CD4-positive, CD25-positive, alpha-beta regulatory T cell (primary cell): ENCODE measurements around the gene SLC9A5. TPM values are rescaled to one million over a fixed set of nuclear protein-coding genes. Genes with fewer than 3 reads are reported as not detected.

Experiments
- ATAC-seq, 2 donors: fragments of 150-1000 bp; cut with Tn5 transposase; one replicate each; pipeline ENCODE4 v1.10.0; 2021; ENCODE audit warnings: low read depth in 2 of 2, moderate number of reproducible peaks in 2 of 2, moderate library complexity in 1 of 2
- DNase-seq, 3 donors: peaks; one replicate each; pipeline versions ENCODE4 v3.0.0 to v3.0.0-alpha.2; 2012 to 2022; ENCODE audit warnings: mixed read lengths in 1 of 3
- H3K27ac ChIP-seq: one replicate; pipeline ENCODE4 v1.7.0; 2013; ENCODE audit warnings: mild to moderate bottlenecking, low read length; ENCODE audit not compliant: insufficient read depth, poor library complexity, severe bottlenecking
- H3K27me3 ChIP-seq: one replicate; pipeline ENCODE4 v1.7.0; 2013; ENCODE audit warnings: low read length; ENCODE audit not compliant: control insufficient read depth, insufficient read depth
- H3K36me3 ChIP-seq: one replicate; pipeline ENCODE4 v1.7.0; 2013; ENCODE audit warnings: mild to moderate bottlenecking, low read length, moderate library complexity; ENCODE audit not compliant: control insufficient read depth, insufficient read depth
- H3K4me1 ChIP-seq: 2 replicates; pipeline ENCODE4 v1.7.0; 2013; ENCODE audit warnings: mild to moderate bottlenecking, low read length; ENCODE audit not compliant: insufficient read depth, control insufficient read depth, poor library complexity, severe bottlenecking
- H3K4me3 ChIP-seq: one replicate; pipeline ENCODE4 v1.7.0; 2013; ENCODE audit warnings: low read depth, mild to moderate bottlenecking, low read length, moderate library complexity
- H3K9me3 ChIP-seq, 2 experiments: 1 replicate in 1 of 2; 2 replicates in 1 of 2; pipeline ENCODE4 v1.7.0; 2013; ENCODE audit warnings: low read length in 2 of 2, mild to moderate bottlenecking in 1 of 2, moderate library complexity in 1 of 2; ENCODE audit not compliant: control insufficient read depth in 2 of 2
- H3K27ac Mint-ChIP-seq, 3 donors: one replicate each; pipeline ENCODE4 v1.8.0; 2020 to 2022; ENCODE audit warnings: mild to moderate bottlenecking in 3 of 3, mixed read lengths in 3 of 3, moderate library complexity in 2 of 3
- H3K27me3 Mint-ChIP-seq: one replicate; pipeline ENCODE4 v1.8.0; 2022; ENCODE audit warnings: mild to moderate bottlenecking, mixed read lengths
- H3K36me3 Mint-ChIP-seq: one replicate; pipeline ENCODE4 v1.8.0; 2020; ENCODE audit warnings: mixed read lengths
- H3K4me1 Mint-ChIP-seq, 4 donors: one replicate each; pipeline ENCODE4 v1.8.0; 2020 to 2022; ENCODE audit warnings: mixed read lengths in 4 of 4, mild to moderate bottlenecking in 1 of 4
- H3K4me3 Mint-ChIP-seq, 4 donors: one replicate each; pipeline ENCODE4 v1.8.0; 2020 to 2022; ENCODE audit warnings: mild to moderate bottlenecking in 4 of 4, mixed read lengths in 4 of 4, moderate library complexity in 3 of 4
- H3K9me3 Mint-ChIP-seq, 7 donors: one replicate each; pipeline ENCODE4 v1.8.0; 2020 to 2022; ENCODE audit warnings: mixed read lengths in 7 of 7, mild to moderate bottlenecking in 3 of 7, moderate library complexity in 2 of 7
- polyA plus RNA-seq, 4 donors: library from polyadenylated mRNA; unstranded; fragments of 300-500 nt; fragmentation: Illumina TruSeq; gene quantifications; one replicate each; pipeline ENCODE4 v1.2.3, GENCODE V29; 2021
- total RNA-seq: library from RNA; stranded (reverse); gene quantifications from one replicate; pipeline ENCODE4 v1.2.3, GENCODE V29; 2022

SLC9A5 gene
- total and polyA plus RNA-seq, 5 donors from 2014 or later: 1.3 TPM; not detected in 4

DNA sequence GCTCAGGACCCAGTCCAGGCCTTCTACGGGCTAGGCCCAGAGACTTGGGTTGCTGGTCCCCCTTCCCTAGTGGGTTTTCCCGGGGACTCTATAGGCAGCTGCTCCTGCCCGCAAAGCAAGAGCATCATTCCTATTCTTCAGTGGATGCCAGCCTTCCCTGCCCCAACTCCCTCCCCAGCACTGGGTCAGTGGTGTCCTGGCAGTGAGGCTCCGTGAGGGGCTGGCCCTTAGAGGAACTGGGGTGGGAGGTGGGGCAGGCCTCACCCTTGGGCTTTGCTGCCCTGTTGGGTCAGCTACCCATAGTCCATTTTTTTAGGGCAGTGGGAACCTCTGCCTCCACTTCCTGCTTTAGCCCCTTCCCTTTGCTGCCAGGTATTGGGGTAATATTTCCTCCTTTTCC lies 22.7 kb downstream of the SLC9A5 start:
- Histone ChIP-seq H3K27ac (no peak overlapping the region), H3K27me3 (no peaks in the 10 kb centered on the region), H3K4me1 (no peaks in the 10 kb centered on the region), H3K36me3 (peaks cover 2% of the 10 kb centered on the region), H3K4me3 (no peak overlapping the region), H3K9me3 (no peaks in the 10 kb centered on the region)
- no peak overlapping the region for H3K4me3 Mint-ChIP-seq
- H3K27ac Mint-ChIP-seq: no peak overlapping the region
- DNase-seq: no peak
- H3K27me3 Mint-ChIP-seq: no peaks in the 10 kb centered on the region
- peaks cover under 1 to 5% (median 1%) of the 10 kb centered on the region in 4 donors for H3K4me1 Mint-ChIP-seq
- ATAC-seq: no peak
- H3K36me3 Mint-ChIP-seq: no peaks in the 10 kb centered on the region
- H3K9me3 Mint-ChIP-seq: no peaks in the 10 kb centered on the region

DNA sequence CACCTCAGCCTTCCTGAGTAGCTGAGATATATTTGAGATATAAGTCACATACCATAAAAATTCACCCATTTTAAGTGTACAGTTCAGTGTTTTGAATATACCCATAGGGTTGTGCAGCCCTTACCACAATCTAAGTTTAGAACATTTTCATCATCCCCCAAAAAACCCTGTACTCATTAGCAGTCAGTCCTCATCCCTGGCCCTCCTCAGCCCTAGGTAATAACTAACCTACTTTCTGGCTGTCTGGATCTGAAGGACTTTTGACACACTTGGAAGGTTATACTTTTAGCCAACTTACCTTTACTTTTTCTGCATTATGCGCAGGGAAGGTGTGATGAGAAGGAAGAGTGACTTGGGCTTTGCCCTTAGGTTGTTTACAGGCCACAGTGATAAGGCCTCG lies 26.5 kb downstream of the SLC9A5 start:
- H3K27ac Mint-ChIP-seq: no peak overlapping the region
- ATAC-seq: no peak

DNA sequence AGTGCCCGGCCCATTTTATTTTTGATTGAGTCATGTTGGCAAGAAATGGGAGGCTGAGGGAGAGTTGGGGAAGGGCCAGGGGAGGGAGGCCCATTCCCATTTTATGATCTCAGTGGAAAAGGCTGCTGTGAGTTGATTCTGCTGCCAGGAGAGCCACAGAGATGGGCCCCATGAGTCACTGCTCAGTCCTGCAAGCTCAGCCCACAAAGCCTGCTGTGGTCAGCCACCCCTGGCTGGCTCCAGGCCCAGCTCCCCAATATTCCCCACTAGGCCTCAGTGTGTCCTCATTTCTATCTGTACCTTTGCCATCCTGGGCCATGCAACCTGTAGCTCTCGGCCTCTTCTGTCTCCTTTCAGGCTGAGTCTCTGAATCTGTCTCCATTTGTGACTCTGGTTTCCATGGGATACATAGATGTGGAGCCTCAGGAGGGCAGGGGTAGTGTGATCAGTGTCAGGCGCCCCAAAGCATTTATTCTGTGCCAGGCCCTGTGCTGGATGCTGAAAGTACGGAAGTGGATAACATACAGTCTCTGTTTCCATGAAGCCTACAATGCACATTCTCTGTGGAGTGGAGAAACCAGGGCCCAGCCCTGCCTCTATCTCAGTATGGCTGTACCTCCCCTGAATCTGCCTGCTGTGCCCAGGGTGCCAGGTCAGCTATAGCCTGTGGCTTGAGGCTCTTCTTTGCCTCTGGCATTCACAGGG lies 28.7 kb downstream of the SLC9A5 start:
- Mint-ChIP-seq H3K27ac (peak overlapping the region; percentile 11 to 92 (median 75)), H3K4me3 (peak overlapping the region; percentile 61 to 77 (median 71)), H3K4me1 (peaks cover 4 to 17% (median 8%) of the 10 kb centered on the region in 4 donors), H3K27me3 (no peaks in the 10 kb centered on the region), H3K36me3 (no peaks in the 10 kb centered on the region), H3K9me3 (no peaks in the 10 kb centered on the region)
- Histone ChIP-seq H3K36me3 (peaks cover 3% of the 10 kb centered on the region), H3K4me1 (peaks cover 26% of the 10 kb centered on the region), H3K27me3 (no peaks in the 10 kb centered on the region), H3K27ac (no peak overlapping the region), H3K4me3 (no peak overlapping the region), H3K9me3 (no peaks in the 10 kb centered on the region)
- ATAC-seq (no peak), DNase-seq (no peak)

More for the DNA sequence above, 26.5 kb downstream of the SLC9A5 start:
- no peak overlapping the region for H3K27ac ChIP-seq
- no peaks in the 10 kb centered on the region for H3K9me3 ChIP-seq
- peaks cover 4 to 17% (median 8%) of the 10 kb centered on the region in 4 donors for H3K4me1 Mint-ChIP-seq
- no peaks in the 10 kb centered on the region for H3K36me3 Mint-ChIP-seq
- no peak for DNase-seq
- H3K4me3 Mint-ChIP-seq: peak overlapping the region in 1 of 4 donors; percentile 58
- H3K4me3 ChIP-seq: no peak overlapping the region
- H3K9me3 Mint-ChIP-seq: no peaks in the 10 kb centered on the region
- peaks cover 3% of the 10 kb centered on the region for H3K36me3 ChIP-seq
- no peaks in the 10 kb centered on the region for H3K27me3 ChIP-seq
- H3K27me3 Mint-ChIP-seq: no peaks in the 10 kb centered on the region
- H3K4me1 ChIP-seq: peaks cover 26% of the 10 kb centered on the region

DNA sequence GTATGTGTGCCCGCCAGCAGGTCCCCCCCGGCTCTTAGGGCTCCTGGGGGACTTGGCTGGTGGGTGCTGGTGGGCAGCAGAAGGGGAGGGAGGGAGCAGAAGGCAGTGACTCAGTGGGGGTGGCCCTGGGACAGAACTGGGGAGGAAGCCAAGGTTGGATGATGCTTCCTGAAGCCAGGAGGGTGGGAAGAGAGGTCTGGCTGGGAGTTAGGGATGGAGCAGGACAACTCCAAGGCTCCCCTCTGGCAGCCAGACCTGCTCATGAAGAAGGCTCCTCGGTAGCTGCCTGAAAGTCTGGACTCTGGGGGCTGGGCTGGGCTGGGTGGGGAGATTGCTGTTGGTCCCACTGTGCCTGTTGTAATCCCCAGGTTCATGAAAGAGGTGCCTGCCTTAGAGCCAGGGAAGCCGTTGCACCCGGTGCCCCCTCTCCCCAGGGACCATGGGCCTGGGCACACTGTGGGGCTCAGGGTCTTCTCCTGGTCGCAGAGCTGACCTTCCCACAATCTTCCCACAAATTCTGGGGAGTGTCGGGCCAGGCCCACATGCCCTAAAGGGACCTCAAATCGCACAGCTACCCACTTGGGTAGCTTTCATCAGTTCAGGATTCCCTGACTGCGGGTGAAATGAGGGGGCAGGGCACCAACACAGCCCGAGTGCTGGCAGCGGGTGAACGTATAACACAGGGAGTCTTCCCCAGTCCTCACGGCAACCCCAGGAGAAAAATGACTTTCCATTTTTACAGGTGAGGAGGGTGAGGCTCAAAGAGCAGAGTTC lies 29.4 kb downstream of the SLC9A5 start:
- H3K27me3 Mint-ChIP-seq: no peaks in the 10 kb centered on the region
- no peaks in the 10 kb centered on the region for H3K9me3 Mint-ChIP-seq
- no peak for DNase-seq
- H3K27ac Mint-ChIP-seq: peak overlapping the region; percentile 75 to 92 (median 79)
- H3K4me1 Mint-ChIP-seq: peaks cover 4 to 17% (median 8%) of the 10 kb centered on the region in 4 donors
- no peaks in the 10 kb centered on the region for H3K9me3 ChIP-seq
- no peaks in the 10 kb centered on the region for H3K36me3 Mint-ChIP-seq
- peak overlapping the region; percentile 75 to 87 (median 84) for H3K4me3 Mint-ChIP-seq
- H3K27ac ChIP-seq: no peak overlapping the region
- peak overlapping the region; percentile 48 for H3K4me3 ChIP-seq
- ATAC-seq: no peak
- peaks cover 3% of the 10 kb centered on the region for H3K36me3 ChIP-seq
- no peaks in the 10 kb centered on the region for H3K27me3 ChIP-seq
- H3K4me1 ChIP-seq: peaks cover 26% of the 10 kb centered on the region

DNA sequence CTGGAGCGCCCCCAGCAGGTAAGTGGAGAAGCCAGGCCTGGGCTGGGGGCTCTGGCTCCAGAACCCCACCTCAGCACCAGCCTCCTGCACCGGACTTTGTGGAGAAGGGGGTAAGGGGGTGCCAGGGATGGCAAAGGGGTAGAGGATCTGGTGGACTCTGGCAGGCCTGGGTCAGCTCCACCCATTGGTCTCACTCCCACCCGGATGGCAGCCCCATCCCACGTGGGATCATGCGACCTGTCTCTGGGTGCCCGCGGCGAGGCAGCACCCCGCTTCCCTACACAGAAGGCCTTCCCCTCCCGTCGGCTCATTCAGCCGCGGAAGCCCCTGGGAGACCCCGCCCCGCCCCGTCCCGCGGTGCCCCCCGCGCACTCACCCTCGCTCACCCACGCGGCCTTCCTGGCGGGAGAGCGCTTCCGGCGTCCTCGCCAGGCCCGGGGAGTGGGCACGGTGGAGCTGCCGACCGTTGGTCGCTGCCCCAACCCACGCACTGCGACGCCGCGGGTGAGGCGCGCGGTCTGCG lies 30.1 kb downstream of the SLC9A5 start:
- no peaks in the 10 kb centered on the region for H3K27me3 ChIP-seq
- Mint-ChIP-seq H3K4me1 (peaks cover 4 to 17% (median 8%) of the 10 kb centered on the region in 4 donors), H3K27ac (peak overlapping the region in 2 of 3 donors; percentile 38 to 79), H3K4me3 (peak overlapping the region; percentile 72 to 87 (median 84)), H3K36me3 (no peaks in the 10 kb centered on the region), H3K27me3 (no peaks in the 10 kb centered on the region), H3K9me3 (no peaks in the 10 kb centered on the region)
- H3K4me1 ChIP-seq: peaks cover 26% of the 10 kb centered on the region
- peaks cover 3% of the 10 kb centered on the region for H3K36me3 ChIP-seq
- peak in 1 of 3 donors; percentile 60 for DNase-seq
- peak; percentile 27 to 34 for ATAC-seq
- H3K27ac ChIP-seq: peak overlapping the region; percentile 53
- H3K9me3 ChIP-seq: no peaks in the 10 kb centered on the region
- peak overlapping the region; percentile 48 for H3K4me3 ChIP-seq

DNA sequence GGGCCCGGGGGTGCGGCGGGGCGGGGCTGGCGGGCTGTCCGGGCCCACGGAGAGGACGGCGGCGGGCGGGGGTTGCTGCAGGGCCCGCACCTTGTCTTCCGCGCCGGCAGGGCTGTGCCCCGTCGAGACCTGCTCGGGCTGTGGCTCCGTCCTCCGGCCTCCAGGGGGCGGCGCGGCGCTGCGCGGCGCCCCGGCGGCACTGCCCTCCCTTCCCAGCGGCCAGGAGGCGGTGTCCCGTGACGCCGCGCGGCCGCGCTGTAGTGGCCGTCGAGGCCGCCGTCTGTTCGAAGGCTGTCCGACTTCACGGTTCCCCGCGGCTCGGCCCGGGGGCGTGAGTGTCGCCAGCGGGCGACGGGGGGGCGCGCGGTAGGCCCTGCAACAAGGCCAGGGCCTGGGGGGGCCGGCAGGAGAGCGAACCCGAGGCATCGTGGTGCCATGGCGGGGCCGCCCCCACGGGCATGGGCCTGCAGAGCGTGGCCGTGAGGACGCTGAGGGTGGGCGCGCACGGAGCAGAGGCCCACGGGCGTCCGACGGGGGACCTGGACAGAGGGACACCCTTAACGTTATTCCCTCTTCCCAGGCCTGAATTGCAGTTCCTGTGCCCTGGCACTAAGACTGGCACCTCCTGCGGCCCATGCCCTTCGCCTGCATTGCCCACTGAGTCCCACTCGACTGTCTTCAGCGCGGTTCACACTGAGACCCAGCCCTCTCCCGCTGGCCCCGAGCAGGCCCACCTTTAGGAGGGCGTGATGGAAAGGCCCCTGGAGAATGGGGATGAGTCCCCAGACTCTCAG lies 30.7 kb downstream of the SLC9A5 start, which contains the start of gene PLEKHG4:
TSS of gene PLEKHG4 (plus strand) at position 237 of the 794 bp plus-strand sequence. CDS start at position 750, 513 bp downstream.
- Mint-ChIP-seq H3K9me3 (no peaks in the 10 kb centered on the region), H3K4me1 (peaks cover 2 to 17% (median 7%) of the 10 kb centered on the region in 4 donors), H3K27me3 (no peaks in the 10 kb centered on the region), H3K4me3 (peak within 1 kb of the TSS; percentile 72 to 87 (median 84)), H3K27ac (peak within 1 kb of the TSS; percentile 38 to 79 (median 61)), H3K36me3 (no peaks in the 10 kb centered on the region)
- H3K4me3 ChIP-seq: peak within 1 kb of the TSS; percentile 48
- peak; percentile 70 to 85 (median 76) for DNase-seq
- peak; percentile 98 for ATAC-seq
- peaks cover 26% of the 10 kb centered on the region for H3K4me1 ChIP-seq
- H3K27ac ChIP-seq: peak within 1 kb of the TSS; percentile 53
- no peaks in the 10 kb centered on the region for H3K9me3 ChIP-seq
- H3K27me3 ChIP-seq: no peaks in the 10 kb centered on the region
- H3K36me3 ChIP-seq: peaks cover 3% of the 10 kb centered on the region
